Measurements from ENCODE around the gene MED29.

MED29 gene

GRCh38 chr19:39412100-39412866 is 21.1 kb downstream of the MED29 start, which contains the start of gene PLEKHG2:
Gene PLEKHG2, plus strand, starts transcription at chr19:39412669. Its CDS starts 1,418 bp downstream, at chr19:39414087.
- peak; percentile 99 for DNase-seq

DNA sequence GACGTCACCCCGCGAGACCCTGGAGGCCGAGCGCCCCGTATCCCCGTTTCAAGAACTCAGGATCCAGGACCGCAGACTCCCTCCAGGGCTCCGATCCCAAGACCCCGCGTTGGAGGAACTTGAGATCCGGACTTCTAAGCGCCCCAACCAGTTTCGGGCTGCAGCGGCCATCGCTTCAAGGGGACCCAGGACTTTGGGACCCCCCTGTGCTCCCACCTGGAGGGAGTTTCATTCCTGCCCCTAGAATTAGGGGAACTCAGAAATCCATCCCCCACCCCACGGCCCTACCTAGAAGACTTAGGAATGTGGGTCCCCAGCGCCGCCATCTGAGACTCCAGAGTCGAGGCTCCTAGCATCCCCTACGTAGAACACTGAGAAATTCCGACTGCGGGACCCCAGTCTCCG is 21.7 kb downstream of the MED29 start:
- DNase-seq: no peak

- DNase-seq: peak; percentile 54
Measured at GRCh38 chr19:39413272-39413910, 22.2 kb downstream of the MED29 start.

DNA sequence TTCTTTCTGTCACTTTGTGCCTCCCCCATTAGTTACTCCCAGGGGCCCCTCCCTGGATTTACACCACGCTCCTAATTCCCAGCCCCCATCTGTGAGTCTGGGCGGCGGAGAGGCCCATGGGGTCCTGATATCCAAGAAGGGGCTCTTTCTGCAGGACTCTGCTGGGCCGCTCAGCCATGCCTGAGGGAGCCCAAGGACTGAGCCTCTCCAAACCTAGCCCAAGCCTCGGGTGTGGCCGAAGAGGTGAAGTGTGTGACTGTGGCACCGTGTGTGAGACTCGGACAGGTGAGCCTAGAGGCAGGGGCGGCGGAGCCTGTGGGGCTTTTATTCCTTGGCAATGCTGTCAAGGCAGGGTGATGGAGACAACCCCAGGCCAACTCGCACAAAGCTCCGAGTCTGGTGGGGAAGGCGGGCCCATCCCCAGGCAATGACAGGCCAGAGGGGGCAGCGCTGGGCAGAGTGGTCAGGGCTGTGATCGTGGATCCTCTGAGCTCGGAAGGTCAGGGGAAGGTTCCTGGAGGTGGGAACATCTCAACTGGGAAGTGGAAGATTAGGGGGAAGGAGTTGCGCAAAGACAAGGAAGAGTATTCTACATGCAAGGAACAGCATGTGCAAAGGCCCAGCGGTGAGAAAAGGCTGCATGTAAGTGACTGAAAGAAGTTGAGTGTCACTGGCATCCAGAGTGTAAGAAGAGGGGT is 22.9 kb downstream of the MED29 start:
- peak; percentile 37 for DNase-seq

DNA sequence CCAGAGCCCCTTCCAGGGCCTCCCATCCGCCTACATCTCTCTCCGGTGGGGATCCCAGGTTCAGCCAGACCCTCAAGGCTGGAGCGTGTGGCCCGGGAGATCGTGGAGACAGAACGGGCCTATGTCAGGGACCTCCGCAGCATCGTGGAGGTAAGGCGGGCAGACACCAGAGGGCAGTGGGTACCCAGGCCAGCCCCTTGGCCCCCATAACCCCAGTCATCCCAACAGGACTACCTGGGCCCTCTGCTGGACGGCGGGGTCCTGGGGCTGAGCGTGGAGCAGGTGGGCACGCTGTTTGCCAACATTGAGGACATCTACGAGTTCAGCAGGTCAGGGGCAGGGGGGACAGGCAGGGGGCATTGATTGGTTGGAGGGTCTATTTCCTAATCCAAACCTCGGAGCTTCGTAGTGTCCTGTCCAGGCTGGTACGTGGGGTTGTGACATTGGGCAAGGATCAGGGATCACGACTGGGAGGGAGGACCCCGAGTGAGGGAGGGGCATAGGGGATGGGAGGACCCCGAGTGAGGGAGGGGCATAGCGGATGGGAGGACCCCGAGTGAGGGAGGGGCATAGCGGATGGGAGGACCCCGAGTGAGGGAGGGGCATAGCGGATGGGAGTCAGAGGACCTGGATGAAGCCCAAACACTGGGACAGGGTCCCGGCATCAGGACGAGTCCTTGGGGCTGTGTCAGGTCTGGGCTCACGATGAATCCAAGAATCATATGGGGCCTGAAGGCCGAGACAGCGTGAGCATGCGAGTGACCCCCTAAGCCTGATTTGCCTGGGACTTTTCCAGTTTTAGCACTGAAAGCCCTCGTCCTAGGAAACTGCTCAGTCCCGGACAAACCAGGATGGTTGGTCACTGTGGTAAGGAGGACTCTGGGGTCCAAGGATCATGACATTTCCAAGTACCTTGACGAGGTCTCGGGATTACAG is 24.2 kb downstream of the MED29 start:
- DNase-seq: peak; percentile 29

GRCh38 chr19:39416152-39417120 is 25.3 kb downstream of the MED29 start:
- peak; percentile 26 for DNase-seq

DNA sequence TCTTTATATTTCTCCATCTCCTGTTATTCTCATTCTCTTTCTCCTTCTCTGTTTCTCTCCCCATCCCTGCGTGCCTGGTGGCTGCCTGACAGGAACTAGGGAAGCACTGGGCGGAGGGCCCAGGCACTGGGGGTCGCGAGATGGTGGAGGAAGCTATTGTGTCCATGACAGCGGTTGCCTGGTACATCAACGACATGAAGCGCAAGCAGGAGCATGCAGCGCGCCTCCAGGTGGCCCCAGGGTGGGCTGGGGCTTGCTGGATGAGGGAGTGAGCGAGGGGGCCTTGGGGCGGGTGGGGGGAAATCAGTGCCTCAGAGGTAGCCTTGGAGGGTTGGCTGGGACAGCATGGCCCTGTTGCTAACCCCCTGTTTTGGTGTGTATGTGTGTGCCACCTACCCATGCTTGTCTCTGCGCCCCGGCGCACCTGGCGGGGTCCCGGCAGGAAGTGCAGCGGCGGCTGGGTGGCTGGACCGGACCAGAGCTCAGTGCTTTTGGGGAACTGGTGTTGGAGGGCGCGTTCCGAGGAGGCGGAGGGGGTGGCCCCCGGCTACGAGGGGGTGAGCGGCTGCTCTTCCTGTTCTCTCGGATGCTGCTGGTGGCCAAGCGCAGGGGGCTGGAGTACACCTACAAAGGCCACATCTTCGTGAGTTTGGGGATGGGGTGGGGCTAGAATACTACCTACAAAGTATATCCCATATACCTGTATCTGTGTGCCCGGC is 26.4 kb downstream of the MED29 start:
- DNase-seq: no peak

DNA sequence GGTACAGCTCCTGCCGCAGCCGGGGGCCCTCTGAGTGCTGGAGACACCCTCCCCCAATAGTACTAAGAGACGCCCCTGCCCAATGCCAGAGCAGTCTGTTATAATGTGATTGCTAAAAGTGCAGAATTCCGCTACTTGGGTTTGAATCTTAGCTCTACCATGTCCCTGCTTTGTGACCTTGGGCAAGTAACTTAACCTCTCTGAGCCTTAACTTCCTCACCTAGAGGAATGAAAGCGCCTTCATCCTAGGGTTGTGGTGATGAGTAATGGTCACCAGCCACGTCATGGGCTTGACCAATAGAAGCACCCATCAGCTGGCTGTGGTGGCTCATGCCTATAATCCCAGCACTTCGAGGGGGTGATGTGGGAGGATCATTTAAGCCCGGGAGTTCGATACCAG is 27.8 kb downstream of the MED29 start:
- DNase-seq: peak; percentile 6

DNA sequence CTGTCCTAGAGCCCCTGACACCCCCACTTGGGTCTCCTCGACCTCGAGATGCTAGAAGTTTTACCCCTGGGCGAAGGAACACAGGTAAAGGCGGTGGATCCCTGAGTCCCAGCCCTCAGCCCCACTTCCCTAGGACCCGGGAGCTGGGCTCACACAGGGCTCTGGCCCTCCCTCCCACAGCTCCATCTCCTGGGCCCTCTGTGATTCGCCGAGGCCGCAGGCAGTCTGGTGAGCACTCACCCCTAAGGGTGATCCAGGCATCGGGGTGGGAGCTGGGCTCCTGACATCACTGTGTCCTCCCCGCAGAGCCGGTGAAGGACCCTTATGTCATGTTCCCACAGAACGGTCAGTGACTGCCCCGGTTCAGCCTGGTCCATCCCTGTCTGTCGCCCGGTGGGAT is 29.6 kb downstream of the MED29 start:
- no peak for DNase-seq

- DNase-seq: no peak
Measured at GRCh38 chr19:39422020-39422419, 30.8 kb downstream of the MED29 start.

DNA sequence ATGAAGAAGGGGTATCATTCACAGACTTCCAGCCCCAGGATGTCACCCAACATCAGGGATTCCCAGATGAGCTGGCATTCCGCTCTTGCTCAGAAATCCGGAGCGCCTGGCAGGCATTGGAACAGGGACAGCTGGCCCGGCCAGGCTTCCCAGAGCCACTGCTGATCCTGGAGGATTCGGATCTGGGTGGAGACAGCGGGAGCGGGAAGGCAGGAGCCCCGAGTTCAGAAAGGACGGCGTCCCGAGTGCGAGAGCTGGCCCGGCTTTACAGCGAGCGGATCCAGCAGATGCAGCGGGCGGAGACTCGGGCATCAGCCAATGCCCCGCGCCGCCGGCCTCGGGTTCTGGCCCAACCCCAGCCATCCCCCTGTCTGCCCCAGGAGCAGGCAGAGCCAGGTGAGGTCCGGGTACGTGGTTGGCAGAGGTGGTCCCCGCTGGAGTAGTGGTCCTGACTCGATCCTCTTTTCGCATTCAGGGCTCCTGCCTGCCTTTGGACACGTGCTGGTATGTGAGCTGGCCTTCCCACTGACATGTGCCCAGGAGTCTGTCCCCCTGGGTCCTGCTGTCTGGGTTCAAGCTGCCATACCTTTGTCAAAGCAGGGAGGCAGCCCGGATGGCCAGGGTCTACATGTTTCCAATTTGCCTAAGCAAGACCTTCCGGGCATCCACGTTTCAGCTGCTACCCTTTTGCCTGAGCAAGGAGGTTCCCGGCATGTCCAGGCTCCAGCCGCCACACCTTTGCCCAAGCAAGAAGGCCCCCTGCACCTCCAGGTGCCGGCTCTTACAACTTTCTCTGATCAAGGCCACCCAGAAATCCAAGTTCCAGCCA is 32.3 kb downstream of the MED29 start:
- DNase-seq: no peak

DNA sequence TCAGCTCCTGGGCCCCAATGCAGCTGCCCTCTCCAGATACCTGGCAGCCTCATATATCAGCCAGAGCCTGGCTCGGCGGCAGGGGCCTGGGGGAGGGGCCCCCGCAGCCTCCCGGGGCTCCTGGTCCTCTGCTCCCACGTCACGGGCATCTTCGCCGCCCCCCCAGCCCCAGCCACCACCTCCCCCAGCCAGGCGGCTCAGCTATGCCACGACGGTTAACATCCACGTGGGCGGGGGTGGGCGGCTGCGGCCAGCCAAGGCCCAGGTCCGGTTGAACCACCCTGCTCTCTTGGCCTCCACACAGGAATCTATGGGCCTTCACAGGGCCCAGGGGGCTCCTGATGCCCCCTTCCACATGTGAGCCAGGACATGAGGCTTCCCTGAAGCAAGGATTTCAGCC is 33.8 kb downstream of the MED29 start:
- no peak for DNase-seq

DNA sequence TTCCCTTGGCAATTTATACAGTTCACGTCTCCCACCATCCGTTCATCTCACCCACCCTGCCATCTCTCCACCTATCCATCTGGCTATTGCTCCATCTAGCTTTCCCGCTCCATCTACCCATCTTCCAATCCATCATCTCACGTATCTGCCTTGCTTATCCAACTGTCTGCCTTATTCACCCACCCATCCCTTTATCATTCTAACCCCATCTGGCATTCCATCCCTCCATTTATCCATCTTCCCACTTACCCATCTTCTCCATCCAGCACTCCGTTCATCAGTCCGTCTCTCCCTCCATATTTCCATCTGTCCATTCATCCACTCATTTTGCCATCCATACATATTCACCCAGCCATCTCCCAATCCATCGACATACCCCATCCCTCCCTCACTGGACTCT is 34.6 kb downstream of the MED29 start:
- no peak for DNase-seq

- no peak for DNase-seq
Measured at GRCh38 chr19:39426170-39426569, 35.0 kb downstream of the MED29 start.

DNA sequence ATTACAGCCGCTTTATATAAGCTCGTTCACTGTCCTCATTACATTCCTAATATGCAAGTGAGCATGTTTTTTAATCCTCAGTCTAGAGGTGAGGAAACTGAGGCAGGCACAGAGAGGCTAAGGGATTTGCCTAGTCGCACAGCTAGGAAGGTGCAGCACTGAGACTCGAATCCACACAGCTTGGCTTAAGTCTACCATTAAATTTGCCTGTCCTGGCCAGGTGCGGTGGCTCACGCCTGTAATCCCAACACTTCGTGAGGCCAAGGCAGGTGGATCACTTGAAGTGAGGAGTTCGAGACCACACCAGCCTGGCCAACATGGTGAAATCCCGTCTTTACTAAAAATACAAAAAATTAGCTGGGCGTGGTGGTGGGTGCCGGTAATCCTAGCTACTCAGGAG is 36.5 kb downstream of the MED29 start:
- DNase-seq: no peak

DNA sequence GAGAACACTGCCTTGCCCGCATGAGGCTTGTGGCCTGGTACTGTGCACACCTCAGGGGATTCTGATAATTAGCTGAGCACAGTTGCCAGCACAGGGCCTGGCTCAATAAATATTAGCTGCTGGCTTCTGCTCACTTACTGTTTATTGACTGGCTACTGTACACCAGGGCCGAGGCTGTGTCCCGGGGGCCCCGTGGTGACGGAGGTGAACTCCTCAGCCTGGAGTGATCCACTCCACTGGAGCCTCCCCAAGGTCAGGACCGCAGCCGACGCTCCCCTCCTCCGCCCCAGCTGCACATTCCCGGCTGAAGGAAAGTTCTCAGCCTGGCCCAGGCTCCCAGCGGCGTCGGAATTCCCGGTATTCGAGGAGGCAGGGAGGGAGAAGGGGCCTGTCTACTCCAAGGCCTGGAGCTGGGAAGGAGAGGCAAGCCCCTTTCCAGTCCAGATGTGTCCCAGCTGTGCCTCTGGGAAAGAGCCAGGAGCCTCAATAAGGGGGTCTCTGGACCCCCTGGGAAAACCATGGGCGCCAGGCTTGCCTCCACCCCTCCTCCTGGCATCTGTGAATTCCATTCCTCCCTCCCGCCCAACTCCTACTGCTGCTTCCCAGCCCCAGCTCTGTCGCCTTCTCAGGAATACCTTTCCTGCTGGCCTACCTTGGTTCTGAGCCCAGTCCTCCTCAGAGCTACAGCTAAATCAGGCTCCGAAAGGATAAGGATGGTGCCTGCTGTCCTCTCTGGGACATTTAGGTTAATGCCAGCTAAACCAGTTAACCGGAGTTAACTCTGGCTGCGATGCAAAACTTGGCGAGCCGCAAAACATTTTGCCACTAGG is 37.3 kb downstream of the MED29 start:
- no peak for DNase-seq

- DNase-seq: peak; percentile 88
Measured at GRCh38 chr19:39430675-39431593, 39.8 kb downstream of the MED29 start.

GRCh38 chr19:39432677-39433025 is 41.5 kb downstream of the MED29 start:
- DNase-seq: no peak

All from CD4-positive, alpha-beta T cell treated with Interleukin-17A for 1 hour (primary cell).